HFFc6 (cell line): Measurements from ENCODE around the gene SCYGR5. TPM values are rescaled to one million over a fixed set of nuclear protein-coding genes. Genes with fewer than 3 reads are reported as not detected.

Experiments used
- DNase-seq: peaks from one replicate; pipeline ENCODE4 v3.0.0-alpha.2; 2018
- H3K27ac Mint-ChIP-seq: 2 replicates; pipeline ENCODE4 v1.8.0; 2020; ENCODE audit warnings: mild to moderate bottlenecking, mixed read lengths
- H3K27me3 Mint-ChIP-seq: 2 replicates; pipeline ENCODE4 v1.8.0; 2021; ENCODE audit warnings: mild to moderate bottlenecking, moderate library complexity, mixed read lengths; ENCODE audit not compliant: insufficient read depth
- H3K36me3 Mint-ChIP-seq: 2 replicates; pipeline ENCODE4 v1.8.0; 2021; ENCODE audit warnings: low read depth, mixed read lengths
- H3K4me1 Mint-ChIP-seq: 2 replicates; pipeline ENCODE4 v1.8.0; 2020; ENCODE audit warnings: low read depth, mixed read lengths
- H3K4me3 Mint-ChIP-seq: 2 replicates; pipeline ENCODE4 v1.8.0; 2020; ENCODE audit warnings: mild to moderate bottlenecking, moderate library complexity, mixed read lengths
- H3K9me3 Mint-ChIP-seq: 2 replicates; pipeline ENCODE4 v1.8.0; 2020; ENCODE audit warnings: mild to moderate bottlenecking, mixed read lengths
- total RNA-seq, 6 experiments: library from RNA; stranded (reverse); fragmentation: NEBNext Ultra II Directional; extraction: Animal tissue kit (Norgen Biotek cat#: 25700); gene quantifications; 2 replicates in 1 of 6; 3 replicates in 5 of 6; pipeline ENCODE4 v1.2.3, GENCODE V29; 2021
- TF ChIP-seq, protein P1 (sequence below): fragments of 200-600 bp; sonication (generic); IDR thresholded peaks from 2 replicates; pipeline ENCODE4 v1.5.0; 2021; ENCODE audit warnings: antibody characterized with exemption, mild to moderate bottlenecking

Gene SCYGR5
- total RNA-seq, 6 experiments from 2014 or later = not detected

DNA sequence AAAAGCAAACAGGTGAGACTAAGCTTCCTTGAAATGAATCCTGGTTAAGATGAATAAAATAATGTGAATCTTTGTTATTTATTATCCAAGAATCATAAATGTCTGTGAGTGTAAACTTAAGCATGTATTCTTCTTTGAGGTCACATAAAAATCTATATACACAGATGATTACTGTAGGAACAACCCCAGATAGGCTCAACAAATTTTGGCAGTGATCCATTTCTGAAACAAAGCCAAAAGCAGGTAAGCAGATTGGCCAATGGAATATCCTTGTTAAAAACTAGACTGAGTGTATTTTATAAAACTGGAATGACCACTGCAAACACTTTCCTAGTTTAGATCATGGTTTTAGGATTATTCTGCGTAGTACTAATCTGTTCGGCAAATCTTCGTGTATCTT, 11.3 kb downstream of the SCYGR5 start:
- Mint-ChIP-seq H3K27ac (no peak overlapping the region), H3K36me3 (no peaks in the 10 kb centered on the region), H3K4me1 (no peaks in the 10 kb centered on the region), H3K9me3 (no peaks in the 10 kb centered on the region), H3K4me3 (no peak overlapping the region), H3K27me3 (peaks cover 1% of the 10 kb centered on the region)
- TF ChIP-seq, protein P1, sequence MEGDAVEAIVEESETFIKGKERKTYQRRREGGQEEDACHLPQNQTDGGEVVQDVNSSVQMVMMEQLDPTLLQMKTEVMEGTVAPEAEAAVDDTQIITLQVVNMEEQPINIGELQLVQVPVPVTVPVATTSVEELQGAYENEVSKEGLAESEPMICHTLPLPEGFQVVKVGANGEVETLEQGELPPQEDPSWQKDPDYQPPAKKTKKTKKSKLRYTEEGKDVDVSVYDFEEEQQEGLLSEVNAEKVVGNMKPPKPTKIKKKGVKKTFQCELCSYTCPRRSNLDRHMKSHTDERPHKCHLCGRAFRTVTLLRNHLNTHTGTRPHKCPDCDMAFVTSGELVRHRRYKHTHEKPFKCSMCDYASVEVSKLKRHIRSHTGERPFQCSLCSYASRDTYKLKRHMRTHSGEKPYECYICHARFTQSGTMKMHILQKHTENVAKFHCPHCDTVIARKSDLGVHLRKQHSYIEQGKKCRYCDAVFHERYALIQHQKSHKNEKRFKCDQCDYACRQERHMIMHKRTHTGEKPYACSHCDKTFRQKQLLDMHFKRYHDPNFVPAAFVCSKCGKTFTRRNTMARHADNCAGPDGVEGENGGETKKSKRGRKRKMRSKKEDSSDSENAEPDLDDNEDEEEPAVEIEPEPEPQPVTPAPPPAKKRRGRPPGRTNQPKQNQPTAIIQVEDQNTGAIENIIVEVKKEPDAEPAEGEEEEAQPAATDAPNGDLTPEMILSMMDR = no peak
- DNase-seq = no peak

DNA sequence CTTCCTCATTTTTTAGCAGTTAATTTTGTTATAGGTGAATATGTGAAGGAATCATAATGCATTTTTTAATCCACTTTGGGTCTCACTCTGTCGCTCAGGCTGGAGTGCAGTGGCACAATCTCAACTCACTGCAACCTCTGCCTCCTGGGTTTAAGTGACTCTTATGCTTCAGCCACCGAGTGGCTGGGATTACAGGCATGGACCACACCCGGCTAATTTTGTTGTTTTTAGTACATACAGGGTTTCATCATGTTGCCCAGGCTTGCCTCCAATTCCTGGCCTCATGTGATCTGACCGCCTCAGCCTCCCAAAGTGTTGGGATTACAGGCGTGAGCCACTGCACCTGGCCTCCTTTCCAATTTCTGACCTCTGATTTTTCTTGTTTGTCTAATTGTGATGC, 17.7 kb downstream of the SCYGR5 start:
- Mint-ChIP-seq H3K4me1 (no peaks in the 10 kb centered on the region), H3K36me3 (no peaks in the 10 kb centered on the region), H3K27ac (no peak overlapping the region), H3K9me3 (no peaks in the 10 kb centered on the region), H3K4me3 (no peak overlapping the region), H3K27me3 (peaks cover 1% of the 10 kb centered on the region; the same call in 1 of the 2 replicates)
- no peak for DNase-seq
- TF ChIP-seq, protein P1 = no peak

DNA sequence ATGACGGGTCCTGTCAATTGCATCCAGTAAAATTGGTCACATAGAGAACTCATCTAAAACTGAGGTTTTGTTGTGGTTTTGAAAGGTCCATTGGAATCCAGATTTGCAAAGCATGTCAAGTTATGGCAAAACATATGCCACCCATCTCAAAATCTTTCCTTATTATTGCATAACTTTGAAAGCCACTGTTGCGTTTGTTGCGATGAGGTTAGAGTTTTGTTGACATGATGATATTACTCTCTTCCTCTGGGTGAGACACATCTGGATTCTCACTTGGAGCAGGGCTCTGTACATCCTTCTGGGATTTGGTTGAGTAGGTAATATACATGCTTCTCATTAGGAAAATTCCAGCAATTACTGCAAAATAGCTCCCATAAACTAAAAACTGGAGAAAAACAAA, 20.6 kb downstream of the SCYGR5 start:
- no peaks in the 10 kb centered on the region for H3K4me1 Mint-ChIP-seq
- DNase-seq = no peak
- H3K27me3 Mint-ChIP-seq = peaks cover 3% of the 10 kb centered on the region; the same call in 1 of the 2 replicates
- H3K4me3 Mint-ChIP-seq = no peak overlapping the region
- TF ChIP-seq, protein P1 = no peak
- no peak overlapping the region for H3K27ac Mint-ChIP-seq
- no peaks in the 10 kb centered on the region for H3K9me3 Mint-ChIP-seq
- H3K36me3 Mint-ChIP-seq = no peaks in the 10 kb centered on the region

DNA sequence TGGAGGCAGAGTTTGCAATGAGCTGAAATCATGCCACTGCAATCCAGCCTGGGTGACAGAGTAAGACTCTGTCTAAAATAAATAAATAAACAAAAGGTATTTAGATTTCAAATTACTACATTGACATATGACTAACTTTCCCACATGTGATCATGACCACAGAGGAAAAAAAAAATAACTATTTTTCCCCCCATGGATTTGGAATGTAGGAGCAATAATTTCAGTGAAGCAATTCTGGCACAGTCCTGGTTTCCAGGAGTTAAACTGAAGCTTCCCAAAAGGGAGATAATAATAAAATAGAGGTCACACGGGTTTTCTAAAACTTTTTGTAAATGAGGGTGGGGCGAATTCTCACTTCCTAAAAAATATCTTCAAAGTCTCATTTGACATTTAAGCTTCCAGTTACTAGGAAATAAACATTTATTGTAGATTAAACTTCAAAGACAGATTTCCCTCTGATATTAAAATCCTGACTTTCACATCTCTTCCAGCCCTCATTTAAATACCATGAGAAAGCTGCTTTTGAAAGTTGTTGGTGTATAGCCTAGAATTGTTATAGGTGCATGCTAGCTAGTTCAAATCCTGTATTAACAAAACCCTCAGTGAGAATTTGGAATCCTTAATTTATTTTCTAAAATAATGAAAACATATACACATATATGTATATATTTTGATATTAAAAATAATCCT, 30.5 kb downstream of the SCYGR5 start:
- TF ChIP-seq, protein P1 = no peak
- H3K4me3 Mint-ChIP-seq = no peak overlapping the region
- H3K36me3 Mint-ChIP-seq = no peaks in the 10 kb centered on the region
- DNase-seq = no peak
- H3K4me1 Mint-ChIP-seq = no peaks in the 10 kb centered on the region
- no peak overlapping the region for H3K27ac Mint-ChIP-seq
- H3K9me3 Mint-ChIP-seq = no peaks in the 10 kb centered on the region
- peaks cover 10% of the 10 kb centered on the region for H3K27me3 Mint-ChIP-seq

DNA sequence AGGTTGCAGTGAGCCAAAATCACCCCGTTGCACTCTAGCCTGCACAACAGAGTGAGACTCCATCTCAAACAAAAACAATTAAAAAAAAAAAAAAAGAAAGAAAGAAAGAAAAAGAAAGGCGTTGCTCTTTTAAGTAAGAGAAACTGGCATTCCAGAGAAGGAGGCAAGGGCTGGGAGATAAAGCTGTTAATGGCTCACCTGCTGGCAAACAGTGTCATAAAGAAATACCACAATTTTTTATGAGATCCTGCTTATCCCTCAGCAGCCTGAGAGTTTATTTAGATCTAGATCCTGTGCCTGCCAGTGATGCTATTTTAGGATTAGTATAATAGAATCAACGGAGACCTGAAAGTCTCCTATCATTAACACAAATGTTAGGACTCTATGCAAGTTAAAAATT, 35.0 kb downstream of the SCYGR5 start:
- no peak overlapping the region for H3K27ac Mint-ChIP-seq
- no peaks in the 10 kb centered on the region for H3K9me3 Mint-ChIP-seq
- no peak overlapping the region for H3K4me3 Mint-ChIP-seq
- no peaks in the 10 kb centered on the region for H3K36me3 Mint-ChIP-seq
- TF ChIP-seq, protein P1 = no peak
- peaks cover 15% of the 10 kb centered on the region for H3K4me1 Mint-ChIP-seq
- H3K27me3 Mint-ChIP-seq = peaks cover 5% of the 10 kb centered on the region
- DNase-seq = no peak
